Measurements from ENCODE around the gene DENND6B.

DNA sequence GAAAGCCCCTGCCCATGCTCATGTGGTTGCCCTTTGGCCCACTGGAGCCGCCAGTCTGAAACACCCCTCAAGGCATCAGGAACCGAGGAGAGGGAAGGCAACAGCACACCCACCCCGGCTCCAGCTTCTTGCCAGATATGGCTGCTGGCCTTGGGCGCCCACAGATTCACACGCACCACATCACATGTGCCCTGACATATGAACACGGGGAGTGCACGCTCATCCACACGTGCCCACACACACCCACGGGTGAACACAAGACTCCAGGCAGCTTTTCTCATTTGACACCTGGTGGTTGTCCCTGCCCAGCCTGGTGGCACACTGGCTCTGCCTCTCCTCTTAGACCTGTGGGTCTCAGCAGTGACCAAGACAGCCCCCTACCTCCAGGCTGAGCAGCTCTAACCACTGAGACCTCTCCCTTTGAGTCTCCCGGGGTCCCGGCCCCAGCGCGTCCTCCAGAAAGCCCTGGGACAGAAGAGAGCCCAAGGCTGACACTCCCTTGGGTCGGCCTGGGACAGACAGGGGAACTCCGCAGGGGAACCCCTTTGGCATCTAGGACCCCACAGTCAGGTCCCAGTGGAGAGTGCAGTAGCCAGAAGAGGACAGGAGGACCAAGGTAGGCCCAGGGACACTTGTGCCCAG lies 62.6 kb downstream of the DENND6B start:
- TF ChIP-seq, protein P1, sequence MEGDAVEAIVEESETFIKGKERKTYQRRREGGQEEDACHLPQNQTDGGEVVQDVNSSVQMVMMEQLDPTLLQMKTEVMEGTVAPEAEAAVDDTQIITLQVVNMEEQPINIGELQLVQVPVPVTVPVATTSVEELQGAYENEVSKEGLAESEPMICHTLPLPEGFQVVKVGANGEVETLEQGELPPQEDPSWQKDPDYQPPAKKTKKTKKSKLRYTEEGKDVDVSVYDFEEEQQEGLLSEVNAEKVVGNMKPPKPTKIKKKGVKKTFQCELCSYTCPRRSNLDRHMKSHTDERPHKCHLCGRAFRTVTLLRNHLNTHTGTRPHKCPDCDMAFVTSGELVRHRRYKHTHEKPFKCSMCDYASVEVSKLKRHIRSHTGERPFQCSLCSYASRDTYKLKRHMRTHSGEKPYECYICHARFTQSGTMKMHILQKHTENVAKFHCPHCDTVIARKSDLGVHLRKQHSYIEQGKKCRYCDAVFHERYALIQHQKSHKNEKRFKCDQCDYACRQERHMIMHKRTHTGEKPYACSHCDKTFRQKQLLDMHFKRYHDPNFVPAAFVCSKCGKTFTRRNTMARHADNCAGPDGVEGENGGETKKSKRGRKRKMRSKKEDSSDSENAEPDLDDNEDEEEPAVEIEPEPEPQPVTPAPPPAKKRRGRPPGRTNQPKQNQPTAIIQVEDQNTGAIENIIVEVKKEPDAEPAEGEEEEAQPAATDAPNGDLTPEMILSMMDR (IDR thresholded peaks at IDR 0.05), result no peak
- TF ChIP-seq POLR2AphosphoS5 (IDR thresholded peaks at IDR 0.05), result no peak
